Choroid plexus epithelial cell (primary cell): ENCODE results near the gene PRR14L.

Source experiments
- DNase-seq: peaks from one replicate; pipeline ENCODE4 v3.0.0-alpha.2; 2010; ENCODE audit warnings: low read depth
- H3K4me3 ChIP-seq: 2 replicates; pipeline ENCODE4 v1.5.1; 2011; ENCODE audit warnings: low read depth, mild to moderate bottlenecking, control low read depth, low read length, moderate library complexity
- TF ChIP-seq, protein P1 (sequence below): conservative IDR thresholded peaks from 2 replicates; pipeline ENCODE4 v1.5.1; 2011; ENCODE audit warnings: low read depth, mild to moderate bottlenecking, control low read depth, inconsistent platforms, low read length, moderate library complexity

Gene PRR14L

DNA sequence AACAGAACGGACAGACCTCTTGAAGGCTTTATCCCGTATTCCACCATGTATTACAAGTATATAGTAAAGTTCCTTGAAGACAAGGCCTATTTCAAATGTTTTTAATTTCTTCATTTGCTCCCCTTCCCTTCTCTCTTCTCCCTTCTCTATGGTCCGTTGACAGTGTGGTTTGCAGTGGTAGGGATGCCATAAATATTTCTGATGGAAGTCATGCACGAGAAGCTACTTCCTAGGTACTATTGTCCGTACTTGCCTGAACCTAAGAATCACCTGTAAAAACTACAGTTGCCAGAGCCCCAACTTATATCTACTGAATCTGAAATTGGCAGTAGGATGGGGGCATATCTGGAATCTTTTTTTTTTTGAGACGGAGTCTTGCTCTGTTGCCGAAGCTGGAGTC lies 90.7 kb downstream of the PRR14L start:
- H3K4me3 ChIP-seq, result no peak overlapping the region
- TF ChIP-seq, protein P1, sequence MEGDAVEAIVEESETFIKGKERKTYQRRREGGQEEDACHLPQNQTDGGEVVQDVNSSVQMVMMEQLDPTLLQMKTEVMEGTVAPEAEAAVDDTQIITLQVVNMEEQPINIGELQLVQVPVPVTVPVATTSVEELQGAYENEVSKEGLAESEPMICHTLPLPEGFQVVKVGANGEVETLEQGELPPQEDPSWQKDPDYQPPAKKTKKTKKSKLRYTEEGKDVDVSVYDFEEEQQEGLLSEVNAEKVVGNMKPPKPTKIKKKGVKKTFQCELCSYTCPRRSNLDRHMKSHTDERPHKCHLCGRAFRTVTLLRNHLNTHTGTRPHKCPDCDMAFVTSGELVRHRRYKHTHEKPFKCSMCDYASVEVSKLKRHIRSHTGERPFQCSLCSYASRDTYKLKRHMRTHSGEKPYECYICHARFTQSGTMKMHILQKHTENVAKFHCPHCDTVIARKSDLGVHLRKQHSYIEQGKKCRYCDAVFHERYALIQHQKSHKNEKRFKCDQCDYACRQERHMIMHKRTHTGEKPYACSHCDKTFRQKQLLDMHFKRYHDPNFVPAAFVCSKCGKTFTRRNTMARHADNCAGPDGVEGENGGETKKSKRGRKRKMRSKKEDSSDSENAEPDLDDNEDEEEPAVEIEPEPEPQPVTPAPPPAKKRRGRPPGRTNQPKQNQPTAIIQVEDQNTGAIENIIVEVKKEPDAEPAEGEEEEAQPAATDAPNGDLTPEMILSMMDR, result no peak
- no peak for DNase-seq

DNA sequence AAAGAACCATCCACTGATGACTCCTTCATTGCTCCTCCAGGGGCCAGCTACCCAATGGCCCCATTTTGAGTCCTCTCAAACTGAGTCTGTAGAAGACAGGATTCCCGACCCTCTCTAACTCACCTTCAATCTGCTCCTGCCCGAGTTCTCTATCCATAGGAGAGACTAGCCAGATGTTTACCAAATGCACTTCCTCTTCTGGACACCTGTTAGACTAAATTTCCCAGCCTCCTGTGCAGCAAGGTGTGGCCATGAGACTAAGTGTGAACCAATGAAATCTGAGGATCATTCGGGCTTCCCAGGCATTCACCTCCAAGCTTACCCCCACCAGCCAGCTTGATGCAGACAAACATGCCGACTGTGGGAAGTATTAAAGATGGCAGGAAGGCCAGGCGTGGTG lies 95.5 kb downstream of the PRR14L start:
- TF ChIP-seq, protein P1, result no peak
- DNase-seq, result no peak
- no peak overlapping the region for H3K4me3 ChIP-seq

DNA sequence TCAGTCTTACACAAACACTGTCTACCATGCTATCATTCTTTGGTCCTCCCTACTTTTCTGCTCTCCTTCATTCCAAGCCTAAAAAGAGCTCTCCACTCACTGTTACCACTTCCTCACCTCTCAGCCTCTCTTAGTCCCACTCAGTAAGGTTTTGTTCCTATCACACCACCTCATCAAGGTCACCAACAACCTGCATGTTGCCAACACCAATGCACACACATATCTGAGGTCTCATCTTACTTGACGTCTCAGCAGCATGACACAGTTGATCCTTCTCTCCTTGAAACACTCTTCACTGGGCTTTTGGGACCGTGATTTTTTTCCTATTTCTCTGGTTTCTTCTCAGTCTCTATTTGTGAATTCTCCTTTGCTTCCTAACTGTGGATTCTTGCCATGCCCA lies 96.0 kb downstream of the PRR14L start:
- DNase-seq, result no peak
- H3K4me3 ChIP-seq, result no peak overlapping the region
- TF ChIP-seq, protein P1, result no peak

DNA sequence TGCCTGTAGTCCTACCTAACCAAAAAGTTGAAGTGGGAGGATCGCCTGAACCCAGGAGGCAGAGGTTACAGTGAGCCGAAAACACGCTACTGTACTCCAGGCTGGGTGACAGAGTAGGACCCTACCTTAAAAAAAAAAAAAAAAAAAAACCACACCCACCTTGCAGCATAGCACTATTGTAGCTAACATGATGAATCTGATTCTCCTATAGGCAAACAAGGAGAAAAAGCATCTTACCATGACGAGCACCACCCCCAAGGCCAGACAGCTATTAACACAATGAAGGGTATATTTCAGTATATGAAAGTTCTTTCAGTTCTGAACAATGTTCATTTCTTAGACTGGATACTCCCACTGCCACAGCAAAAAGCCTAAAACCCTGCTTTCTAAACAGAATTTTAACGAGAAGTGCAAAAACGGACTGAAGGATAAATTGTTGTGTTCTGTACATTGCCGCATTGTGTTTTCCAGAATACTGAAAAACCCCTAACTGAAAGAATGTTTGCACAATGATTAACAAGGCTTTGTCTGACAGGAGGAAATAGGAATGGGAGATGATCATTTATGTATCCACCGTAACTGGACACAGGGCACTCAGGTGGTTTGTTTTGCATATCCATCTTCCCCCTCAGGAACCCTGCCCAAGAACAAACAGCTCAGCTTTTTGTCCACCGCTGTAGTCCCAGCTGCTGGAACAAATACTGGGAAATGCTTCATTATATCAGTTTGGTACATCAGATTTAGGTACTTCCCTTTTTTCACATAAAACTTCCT lies 96.8 kb downstream of the PRR14L start:
- TF ChIP-seq, protein P1, result no peak
- DNase-seq, result no peak

DNA sequence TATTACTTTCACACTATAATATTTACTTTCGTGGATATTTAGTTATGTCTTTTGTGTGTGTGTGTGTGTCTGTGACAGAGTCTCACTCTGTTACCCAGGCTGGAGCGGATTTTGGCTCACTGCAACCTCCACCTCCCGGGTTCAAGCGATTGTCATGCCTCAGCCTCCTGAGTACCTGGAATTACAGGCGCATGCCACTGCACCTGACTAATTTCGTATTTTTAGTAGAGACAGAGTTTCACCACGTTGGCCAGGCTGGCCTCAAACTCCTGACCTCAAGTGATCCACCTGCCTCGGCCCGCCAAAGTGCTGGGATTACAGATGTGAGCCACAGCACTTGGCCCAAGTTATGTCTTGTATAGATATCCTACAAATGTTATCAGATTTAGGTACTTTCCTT lies 97.8 kb downstream of the PRR14L start:
- TF ChIP-seq, protein P1, result no peak
- no peak overlapping the region for H3K4me3 ChIP-seq
- no peak for DNase-seq

More for the DNA sequence above, 96.8 kb downstream of the PRR14L start:
- no peak overlapping the region for H3K4me3 ChIP-seq

DNA sequence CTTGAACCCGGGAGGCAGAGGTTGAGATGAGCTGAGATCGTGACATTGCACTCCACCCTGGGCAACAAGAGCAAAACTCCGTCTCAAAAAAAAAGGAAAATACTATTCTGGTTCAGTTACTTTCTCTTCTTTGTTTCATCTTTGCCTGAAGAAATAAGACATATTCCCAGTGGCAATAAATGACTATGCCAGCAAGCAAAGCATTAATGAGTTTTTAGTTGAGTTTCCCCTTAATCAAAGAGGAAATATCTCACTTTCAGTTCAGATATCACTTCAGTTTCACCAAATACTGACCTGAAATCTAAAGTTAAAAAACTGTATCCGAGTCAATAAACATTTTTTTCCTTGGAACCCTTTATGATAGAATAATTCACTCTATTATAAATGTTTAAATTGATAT lies 98.3 kb downstream of the PRR14L start:
- DNase-seq, result no peak
- TF ChIP-seq, protein P1, result no peak
- H3K4me3 ChIP-seq, result no peak overlapping the region

DNA sequence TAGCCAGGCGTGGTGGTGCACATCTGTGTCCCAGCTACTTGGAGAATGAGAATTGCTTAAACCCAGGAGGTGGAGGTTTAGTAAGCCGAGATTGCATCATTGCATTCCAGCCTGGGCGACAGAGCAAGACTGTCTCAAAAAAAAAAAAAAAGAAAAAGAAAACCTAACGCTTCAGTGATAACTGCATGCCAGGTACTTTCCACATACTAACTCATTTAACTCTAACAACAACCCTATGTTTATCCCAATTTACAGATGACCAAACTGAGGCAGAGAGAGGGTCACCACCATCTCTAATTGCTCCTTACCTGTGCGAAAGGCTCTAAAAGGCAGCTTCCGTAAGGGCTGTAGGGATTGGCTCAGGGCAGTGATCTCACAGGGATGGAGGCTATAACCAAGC lies 99.5 kb downstream of the PRR14L start:
- no peak overlapping the region for H3K4me3 ChIP-seq
- peak; percentile 95 for DNase-seq
- TF ChIP-seq, protein P1, result no peak
